GM23248 (cell line): Measurements from ENCODE around the gene SLFN5.

ENCODE experiments used
- EZH2 ChIP-seq: fragments of 200-600 bp; sonication (generic); IDR thresholded peaks from 2 replicates; pipeline ENCODE4 v1.6.1; 2018; ENCODE audit warnings: antibody characterized with exemption, mild to moderate bottlenecking; ENCODE audit not compliant: insufficient read depth, poor library complexity, severe bottlenecking
- EZH2phosphoT487 ChIP-seq: fragments of 200-600 bp; sonication (generic); IDR thresholded peaks from 2 replicates; pipeline ENCODE4 v1.6.1; 2018; ENCODE audit warnings: antibody characterized with exemption, moderate library complexity, mild to moderate bottlenecking, low read depth; ENCODE audit not compliant: insufficient read depth

- TF ChIP-seq EZH2phosphoT487 = no peak
- TF ChIP-seq EZH2 = no peak
These were observed 25.8 kb upstream of the SLFN5 start for GRCh38 chr17:35217107-35217506.
